LNCAP (cell line): ENCODE results near the gene CLOCK.

Experiments
- TF ChIP-seq, protein P1 (sequence below): fragments of 450-650 bp; IDR thresholded peaks from 2 replicates; pipeline ENCODE4 v1.5.1; 2017; ENCODE audit warnings: mild to moderate bottlenecking

Gene CLOCK

DNA sequence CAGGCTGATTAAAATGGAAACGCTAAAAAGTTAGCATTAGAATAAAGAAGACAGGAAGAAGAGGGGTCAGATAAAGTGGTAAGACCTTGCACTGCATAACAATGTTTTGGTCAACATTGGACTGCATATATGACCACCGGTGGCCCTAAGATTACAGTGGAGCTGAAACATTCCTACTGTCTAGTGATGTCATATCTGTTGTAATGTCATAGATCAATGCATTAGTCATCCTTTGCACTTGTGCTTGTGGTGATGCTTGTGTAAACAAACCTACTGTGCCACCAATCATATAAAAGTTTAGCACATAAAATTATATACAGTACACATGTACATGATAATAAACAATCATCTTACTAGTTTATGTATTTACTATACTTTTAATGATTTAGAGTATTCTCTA lies 78.0 kb downstream of the CLOCK start:
- TF ChIP-seq, protein P1, sequence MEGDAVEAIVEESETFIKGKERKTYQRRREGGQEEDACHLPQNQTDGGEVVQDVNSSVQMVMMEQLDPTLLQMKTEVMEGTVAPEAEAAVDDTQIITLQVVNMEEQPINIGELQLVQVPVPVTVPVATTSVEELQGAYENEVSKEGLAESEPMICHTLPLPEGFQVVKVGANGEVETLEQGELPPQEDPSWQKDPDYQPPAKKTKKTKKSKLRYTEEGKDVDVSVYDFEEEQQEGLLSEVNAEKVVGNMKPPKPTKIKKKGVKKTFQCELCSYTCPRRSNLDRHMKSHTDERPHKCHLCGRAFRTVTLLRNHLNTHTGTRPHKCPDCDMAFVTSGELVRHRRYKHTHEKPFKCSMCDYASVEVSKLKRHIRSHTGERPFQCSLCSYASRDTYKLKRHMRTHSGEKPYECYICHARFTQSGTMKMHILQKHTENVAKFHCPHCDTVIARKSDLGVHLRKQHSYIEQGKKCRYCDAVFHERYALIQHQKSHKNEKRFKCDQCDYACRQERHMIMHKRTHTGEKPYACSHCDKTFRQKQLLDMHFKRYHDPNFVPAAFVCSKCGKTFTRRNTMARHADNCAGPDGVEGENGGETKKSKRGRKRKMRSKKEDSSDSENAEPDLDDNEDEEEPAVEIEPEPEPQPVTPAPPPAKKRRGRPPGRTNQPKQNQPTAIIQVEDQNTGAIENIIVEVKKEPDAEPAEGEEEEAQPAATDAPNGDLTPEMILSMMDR, result no peak

DNA sequence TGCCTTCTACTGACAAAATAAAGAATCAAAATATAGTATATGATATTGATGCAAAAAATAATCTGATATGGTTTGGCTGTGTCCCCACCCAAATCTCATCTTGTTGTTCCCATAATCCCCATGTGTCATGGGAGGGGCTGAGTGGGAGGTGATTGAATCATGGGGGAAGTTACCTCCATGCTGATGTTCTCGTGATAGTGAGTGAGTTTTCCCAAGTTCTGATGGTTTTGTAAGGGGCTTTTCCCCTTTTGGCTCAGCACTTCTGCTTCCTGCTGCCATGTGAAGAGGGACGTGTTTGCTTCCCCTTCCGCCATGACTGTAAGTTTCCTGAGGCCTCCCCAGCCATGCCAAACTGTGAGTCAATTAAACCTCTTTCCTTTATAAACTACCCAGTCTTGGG lies 80.7 kb downstream of the CLOCK start:
- TF ChIP-seq, protein P1, result no peak

DNA sequence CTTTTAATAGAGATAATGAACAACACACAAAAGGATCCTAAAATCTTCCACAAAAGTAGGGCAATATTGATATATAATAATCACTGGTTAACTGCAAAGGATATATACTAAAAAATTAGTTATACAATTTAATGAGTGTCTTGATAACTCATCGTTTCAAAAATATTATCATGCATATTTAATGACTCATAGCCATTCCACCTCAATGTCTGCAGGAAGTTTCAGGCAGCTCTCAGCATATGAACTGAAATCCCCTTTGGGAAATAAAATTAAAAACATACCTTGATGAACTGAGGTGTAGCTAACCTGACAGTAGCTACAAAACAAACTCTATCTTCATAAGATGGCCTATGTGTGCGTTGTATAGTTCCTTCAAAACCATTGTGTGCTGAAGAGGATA lies 88.1 kb downstream of the CLOCK start:
- TF ChIP-seq, protein P1, result no peak

DNA sequence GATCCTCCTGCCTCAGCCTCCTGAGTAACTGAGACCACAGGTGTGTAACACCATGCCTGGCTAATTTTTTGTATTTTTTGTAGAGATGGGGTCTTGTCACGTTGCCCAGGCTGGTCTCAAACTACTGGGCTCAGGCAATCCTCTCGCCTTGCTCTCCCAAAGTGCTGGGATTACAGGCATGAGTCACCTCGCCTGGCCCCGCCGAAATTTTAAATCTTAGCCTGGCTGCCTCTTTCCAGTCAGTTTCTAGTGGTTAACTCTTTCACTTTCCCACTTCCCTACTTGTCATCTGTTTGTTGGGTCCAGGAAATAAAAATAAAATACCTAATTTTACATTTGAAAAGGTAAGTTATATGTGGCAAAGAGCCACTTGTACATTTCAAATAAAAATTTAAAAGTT lies 88.5 kb downstream of the CLOCK start:
- TF ChIP-seq, protein P1, result no peak

DNA sequence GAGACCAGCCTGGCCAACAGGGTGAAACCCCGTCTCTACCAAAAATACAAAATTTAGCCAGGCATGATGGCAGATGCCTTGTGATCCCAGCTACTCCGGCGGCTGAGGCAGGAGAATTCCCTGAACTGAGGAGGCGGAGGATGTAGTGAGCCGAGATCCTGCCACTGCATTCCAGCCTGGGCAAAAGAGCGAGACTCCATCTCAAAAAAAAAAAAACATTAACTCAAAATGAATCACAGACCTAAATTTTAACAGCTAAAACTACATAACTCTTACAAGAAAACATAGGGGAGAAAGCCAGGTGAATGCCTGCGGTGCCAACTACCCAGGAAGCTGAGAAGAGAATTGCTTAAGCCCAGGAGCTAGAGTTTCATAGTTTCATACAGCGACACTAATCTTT lies 96.1 kb downstream of the CLOCK start:
- TF ChIP-seq, protein P1, result no peak

DNA sequence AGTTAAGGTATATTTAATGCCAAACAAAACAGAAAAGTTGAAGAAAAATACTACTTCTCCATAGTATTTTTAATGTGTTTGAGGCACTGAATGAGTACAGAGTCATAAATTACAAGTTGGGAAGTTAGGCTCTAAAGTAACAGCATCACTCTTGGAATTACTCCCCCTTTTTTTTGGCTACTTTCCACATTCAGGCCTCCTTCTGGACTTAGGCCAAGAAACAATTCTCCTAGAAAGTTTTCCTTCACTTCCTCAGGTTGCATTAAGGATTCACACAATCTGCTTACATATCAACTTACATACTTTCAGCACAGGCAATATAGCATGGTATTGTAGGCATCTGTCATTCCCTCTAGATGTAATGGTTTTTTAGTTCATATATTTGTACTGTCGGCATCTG lies 98.9 kb downstream of the CLOCK start:
- TF ChIP-seq, protein P1, result no peak

DNA sequence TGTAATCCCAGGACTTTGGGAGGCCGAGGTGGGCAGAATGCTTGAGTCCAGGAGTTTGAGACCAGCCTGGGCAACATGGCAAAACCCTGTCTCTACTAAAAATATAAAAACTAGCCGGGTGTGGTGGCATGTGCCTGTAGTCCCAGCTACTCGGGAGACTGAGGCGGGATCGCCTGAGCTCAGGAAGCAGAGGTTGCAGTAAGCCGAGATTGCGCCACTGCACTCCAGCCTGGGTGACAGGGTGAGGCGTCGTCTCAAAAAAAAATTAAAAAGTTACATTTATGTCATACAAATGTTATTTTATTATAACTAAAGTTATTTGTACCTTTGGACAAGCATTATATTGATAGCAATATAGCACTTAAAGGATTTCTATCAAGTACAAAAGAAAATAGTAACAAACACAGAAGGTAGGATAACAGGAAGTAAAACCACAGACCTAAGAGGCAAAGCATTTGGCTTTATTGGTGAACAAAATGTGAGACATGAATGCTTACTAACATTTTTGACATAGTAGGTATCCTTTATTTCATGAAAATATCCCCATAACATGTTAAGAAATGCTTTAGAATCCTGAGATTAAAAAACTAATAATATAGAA lies 99.5 kb downstream of the CLOCK start:
- TF ChIP-seq, protein P1, result no peak

DNA sequence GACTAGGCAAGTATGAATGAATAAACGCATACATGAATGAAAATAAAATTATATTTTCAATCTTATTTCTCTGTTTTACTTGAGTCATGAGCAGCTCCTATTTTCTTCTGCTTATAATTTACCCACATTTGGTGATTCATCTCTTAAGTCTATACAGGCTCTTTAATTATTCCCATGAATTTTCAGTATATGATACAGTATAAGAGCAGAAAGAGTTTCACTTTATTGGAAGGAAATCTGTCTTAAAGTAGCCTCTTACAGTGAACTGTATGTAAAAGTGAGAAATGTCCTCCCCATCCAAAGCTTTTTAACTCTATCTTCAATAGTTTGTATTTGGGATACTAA lies 100.2 kb downstream of the CLOCK start:
- TF ChIP-seq, protein P1, result no peak
